ENCODE data around the gene AP3D1.
A peak's percentile ranks its signal among the peaks of the same experiment; 100 is the strongest.

AP3D1 gene

DNA sequence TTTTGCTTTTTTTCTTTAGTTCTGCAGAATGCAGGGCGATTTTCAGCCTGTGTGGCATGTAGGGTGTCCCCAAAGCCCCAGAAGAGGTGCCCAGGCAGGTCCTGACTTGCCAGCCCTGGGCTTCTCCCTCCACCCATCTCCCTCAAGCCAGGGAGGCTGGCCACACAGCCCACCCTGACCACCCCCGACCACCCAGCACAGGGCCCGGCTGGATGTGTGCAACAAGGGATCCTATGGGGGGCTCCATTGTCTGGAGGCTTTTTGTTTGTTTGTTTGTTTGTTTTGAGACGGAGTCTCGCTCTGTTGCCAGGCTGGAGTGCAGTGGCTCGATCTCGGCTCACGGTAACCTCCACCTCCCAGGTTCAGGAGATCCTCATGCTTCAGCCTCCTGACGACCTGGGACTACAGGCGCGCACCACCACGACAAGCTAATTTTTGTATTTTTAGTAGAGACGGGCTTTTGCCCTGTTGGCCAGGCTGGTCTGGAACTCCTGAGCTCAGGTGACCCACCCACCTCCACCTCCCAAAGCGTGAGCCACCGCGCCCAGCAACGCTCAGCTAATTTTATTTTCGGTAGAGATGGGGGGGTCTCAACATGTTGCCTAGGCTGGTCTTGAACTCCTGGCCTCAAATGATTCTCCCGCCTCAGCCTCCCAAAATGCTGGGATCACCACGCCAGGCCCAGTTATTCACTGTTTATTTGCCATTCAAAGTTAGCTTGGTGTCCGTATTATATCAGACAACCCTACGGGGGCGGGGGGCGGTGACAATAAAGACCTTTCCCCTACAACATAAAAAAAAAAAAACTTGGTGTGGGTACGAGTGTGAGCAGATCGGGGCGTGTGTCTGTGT is 92.6 kb downstream of the AP3D1 start:
- DNase-seq = no peak

DNA sequence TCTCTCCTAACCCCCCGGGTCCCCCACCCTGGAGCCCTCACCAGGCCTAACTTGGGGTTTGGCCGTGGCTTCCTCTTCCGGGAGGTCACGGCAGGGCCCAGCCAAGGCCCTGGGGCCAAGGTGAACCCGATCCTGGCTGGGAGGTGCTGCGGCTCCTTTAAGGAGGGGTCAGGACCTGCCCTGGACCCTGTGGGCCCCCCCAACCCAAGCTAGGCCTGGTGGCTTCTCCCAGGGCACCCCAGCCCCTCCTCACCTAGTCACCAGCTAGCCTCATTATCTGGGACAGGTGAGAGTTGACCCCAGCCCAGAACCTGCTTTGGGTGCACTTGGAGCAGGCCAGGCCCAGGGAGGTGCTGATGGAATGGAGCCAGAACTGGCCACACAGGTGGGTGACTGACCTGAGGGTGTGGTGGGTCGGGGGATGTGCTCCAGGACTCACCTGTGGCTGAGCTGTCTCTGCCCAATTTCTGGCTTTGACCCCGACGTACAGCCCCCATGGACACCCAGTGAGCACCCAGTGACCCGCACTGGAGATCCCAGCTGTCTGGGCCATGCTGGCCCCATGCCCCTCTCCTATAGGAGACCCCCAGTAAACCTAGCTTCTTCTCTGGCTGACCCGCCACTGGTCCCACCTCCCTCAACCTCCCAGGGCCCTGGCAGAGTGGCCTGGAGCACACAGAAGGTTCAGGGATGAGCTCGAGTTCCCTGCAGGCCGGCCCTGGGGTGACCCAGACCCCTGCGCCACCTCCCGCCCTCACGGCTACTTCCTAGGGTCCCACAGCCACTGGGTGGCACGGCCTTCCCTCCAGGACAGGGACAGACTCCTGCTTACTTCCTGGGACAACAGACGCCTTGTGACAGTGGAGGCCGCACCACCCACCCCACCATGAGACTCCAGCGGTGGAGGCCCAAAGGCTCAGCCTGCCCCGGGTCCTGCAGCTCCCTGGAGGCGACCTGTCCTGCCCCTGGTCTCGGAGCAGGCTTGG is 93.6 kb downstream of the AP3D1 start:
- no peak for DNase-seq

DNA sequence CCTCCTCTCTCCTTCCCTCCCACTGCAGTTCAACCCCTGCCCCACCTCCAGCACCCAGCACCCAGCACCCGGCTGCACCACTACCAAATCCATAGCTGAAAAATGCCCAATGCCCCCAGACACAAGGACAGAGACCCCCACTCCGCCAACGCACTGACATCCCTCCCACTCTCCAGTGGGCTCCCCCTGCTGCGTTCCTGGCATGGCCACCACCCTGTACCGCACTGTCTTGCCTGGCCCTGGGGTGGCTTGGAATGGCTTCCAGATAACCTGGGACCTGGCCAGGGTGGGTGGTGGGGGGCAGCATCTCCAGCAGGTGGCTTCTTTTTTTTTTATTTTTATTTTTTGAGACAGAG is 94.6 kb downstream of the AP3D1 start:
- DNase-seq = no peak

DNA sequence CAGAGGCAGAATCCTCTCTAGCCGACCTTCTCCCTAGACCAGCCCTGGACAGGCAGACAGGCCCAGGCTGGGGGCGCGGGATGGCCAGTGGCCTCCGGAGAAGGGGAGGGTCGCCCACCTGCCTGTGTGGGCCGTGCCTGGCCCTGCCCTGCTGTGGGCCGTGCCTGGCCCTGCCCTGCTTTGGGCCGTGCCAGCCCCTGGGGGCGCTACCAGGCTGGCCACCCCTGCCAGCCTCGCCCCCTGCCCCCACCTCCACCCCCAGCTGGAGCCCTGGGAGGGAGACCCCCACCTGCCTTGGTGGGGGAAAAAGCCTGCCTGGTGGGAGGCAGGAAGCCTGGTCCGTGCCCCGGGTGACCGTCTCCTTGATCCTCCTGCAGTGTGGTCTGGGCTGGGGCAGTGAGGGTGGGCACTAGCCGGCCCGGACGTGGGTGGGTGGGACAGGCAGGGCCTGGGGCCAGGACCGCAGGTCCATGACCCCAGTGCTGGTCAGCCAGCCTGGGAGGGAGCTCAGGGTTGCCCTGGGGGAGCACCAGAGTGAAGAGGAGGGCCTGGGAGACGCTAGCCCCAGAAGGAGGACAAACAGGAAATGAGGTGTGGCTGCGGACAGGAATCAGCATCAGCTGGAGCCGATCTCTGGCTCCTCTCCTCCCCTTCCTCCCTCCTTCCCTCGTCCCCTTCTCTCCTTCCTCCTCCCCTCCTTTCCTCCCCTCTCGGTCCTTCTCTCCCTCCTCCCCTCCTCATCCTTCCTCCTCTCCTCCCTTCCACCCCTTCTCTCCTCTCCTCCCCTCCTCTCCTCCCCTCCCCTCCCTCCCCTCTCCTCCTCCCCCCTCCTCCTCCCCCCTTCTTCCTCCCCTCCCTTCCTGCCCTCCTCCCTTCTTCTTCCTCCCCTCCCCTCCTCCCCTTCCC is 95.2 kb downstream of the AP3D1 start:
- no peak for DNase-seq

DNA sequence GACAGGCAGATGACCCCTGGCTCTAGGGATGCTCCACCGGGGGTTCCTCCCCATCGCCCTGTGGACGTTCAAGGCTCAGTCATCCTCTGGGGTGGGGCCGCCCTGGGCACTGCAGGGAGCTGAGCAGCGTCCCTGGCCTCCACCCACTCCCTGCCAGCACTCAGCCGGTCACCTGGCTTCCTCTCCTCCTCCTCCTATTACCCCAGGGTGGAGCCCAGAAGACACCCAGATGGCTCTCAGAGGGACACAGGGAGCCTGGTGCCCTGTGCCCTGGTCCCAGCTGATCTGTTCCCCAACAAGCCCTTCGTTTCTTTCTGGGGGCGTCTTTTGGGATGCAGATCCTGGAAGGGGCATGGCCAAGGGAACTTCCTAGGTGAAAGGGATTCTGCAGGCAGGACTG is 96.6 kb downstream of the AP3D1 start:
- no peak for DNase-seq

DNA sequence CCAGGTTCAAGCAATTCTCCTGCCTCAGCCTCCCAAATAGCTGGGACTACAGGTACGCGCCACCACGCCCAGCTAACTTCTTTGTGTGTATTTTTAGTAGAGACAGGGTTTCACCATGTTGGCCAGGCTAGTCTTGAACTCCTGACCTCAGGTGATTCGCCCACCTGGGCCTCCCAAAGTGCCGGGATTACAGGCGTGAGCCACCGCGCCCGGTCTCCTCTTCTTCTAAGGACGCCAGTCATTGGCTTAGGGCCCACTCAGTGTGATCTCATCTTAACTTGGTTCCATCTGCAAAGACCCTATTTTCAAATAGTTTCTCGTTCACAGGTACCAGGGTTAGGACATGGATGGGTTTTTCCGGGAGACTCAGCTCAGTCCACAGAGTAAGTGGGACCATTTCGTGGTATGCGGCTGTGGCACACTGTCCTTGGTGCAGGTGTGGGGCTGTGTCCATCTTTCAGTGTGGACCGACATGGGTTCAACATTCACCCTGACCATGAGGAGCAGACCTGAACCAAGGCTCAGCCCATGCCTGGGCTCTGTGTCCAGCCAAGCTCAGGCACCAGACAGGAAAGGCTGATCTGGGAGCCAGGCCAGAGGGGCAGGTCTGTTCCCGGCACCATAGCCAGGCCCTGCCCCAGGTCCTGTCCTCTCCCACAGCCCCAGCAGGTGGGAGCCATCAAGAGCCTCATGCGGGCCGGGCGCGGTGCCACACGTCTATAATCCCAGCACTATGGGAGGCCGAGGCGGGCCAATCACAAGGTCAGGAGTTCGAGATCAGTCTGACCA is 97.6 kb downstream of the AP3D1 start:
- DNase-seq = no peak

DNA sequence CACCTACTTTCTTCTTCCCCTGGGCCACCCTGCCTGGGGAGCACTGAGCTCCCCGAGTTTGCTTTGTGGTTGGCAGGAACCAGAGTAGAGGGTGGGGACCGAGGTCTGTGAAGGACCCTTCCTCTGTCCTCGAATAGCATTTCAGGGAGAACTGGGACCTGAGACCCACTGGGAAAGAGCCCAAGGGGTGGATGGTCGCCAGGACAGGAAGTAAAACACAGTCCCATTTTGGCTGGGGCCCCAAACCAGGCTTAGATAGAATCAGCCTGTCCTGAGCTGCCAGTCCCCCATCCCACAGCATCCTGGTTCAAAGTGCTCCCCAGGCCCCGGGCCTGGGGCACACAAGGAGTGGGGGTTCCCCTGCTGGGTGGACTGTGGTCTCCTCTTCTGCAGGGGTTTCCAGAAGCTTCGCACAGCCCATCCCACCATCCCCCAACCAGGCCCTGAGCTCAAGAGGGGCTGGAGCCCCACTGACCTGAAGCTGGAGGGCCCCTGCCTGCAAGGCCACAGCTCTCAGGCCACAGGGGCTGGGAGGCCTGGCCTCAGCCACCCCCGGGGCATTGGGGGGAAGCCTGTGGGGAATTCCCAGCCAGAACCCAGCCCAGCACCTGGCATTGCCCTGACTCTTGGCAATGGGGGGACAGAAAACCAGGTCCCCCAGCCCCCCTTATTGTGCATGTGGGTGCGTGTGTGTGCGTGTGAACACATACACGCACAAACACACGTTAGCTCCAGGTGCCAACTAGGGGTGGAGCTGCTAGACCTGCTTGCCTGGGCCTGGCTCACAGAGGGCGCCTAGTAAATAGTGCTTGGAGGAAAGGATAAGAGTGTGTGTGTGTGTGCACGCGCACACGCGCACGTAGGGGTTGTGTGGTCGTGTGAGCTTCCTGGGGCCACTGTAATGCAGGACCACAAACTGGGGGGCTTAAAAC is 99.3 kb downstream of the AP3D1 start:
- DNase-seq = no peak

DNA sequence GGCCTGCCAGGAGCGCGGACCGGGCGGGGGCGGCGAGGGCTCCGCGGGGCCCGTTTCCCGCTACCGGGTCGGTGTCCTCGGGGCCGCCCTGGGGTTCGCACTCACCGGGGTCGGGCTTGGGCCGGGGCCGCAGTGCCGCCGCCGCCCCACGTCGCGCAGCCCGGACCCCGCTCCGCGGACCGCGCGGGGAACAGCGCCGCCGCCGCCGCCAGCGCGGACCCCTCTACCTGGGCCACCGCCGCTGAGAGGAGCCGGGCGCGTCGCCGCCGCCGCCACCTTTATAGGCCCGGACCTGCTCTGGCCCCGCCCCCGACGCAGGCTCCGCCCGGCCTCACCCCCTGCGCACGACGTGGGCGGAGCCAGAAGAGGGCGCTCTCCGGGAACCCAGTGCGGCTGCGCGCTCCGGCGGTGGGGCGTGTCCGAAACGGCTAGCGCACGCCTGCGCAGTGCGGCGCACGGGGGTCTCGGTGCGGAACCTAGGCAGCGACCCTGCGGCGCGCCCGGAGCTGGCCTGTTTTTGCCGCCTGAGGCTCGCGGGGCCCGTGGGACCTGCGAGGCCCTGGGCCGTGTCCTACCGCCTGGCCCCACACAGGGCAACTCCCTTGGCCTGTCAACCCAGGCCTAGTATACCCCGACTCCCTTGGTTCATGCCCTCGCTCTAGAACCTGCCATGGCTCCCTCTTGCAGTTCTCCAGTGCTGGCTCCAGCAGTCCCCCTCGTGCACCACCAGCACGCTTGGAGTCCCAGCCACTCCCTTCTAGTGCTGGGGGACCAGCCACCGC is 100.2 kb downstream of the AP3D1 start, which contains the start of gene MKNK2:
MKNK2 (minus strand) TSS at position 254 of the 782 bp plus-strand sequence. CDS start 393 bp downstream, outside the sequence.
- DNase-seq = peak in 1 of 2 experiments; percentile 76

All from cerebellar nuclear complex (tissue), 1 donor.